K562 (cell line): ENCODE data around the gene SAMD4A.

ENCODE experiments used
- ELF1 ChIP-seq: fragments of 200-800 bp; sonication (Bioruptor generic); IDR thresholded peaks from 2 replicates; pipeline ENCODE4 v1.6.1; 2016; ENCODE audit warnings: missing genetic modification characterization, missing compliant biosample characterization
- HNRNPLL ChIP-seq: fragments of 200-400 bp; formaldehyde crosslinking; IDR thresholded peaks from 2 replicates; pipeline ENCODE4 v1.6.1; 2017; ENCODE audit warnings: low read length, low read depth, mild to moderate bottlenecking; ENCODE audit not compliant: poor library complexity, severe bottlenecking
- ZBTB8A ChIP-seq: fragments of 450-650 bp; IDR thresholded peaks from 2 replicates; pipeline ENCODE4 v1.6.1; 2018; ENCODE audit warnings: mild to moderate bottlenecking, moderate library complexity; ENCODE audit not compliant: partially characterized antibody
- TF ChIP-seq, protein P1 (sequence below): fragments of 250-450 bp; sonication (Bioruptor Pico); IDR thresholded peaks from 2 replicates; pipeline ENCODE4 v1.8.0; 2021; ENCODE audit warnings: borderline replicate concordance, mild to moderate bottlenecking, moderate library complexity; ENCODE audit not compliant: poor library complexity, severe bottlenecking

DNA sequence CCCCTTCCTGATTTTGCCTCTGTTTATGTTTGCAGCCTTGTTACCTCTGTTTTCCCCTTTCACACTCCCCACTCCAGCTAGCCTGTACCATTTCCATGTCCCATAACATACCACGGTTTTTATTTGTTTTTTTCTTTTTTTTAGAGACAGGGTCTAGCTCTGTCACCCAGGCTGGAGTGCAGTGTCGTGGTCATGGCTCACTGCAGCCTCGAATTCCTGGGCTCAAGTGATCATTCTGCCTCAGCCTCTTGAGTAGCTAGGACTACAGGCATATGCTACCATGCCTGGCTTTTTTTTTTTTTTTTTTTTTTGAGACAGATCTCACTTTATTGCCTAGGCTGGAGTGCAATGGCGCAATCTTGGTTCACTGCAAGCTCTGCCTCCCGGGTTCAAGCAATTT is 18.4 kb upstream of the SAMD4A start:
- TF ChIP-seq ELF1 (tag) (no peak), HNRNPLL (no peak), ZBTB8A (no peak)
- TF ChIP-seq, protein P1, sequence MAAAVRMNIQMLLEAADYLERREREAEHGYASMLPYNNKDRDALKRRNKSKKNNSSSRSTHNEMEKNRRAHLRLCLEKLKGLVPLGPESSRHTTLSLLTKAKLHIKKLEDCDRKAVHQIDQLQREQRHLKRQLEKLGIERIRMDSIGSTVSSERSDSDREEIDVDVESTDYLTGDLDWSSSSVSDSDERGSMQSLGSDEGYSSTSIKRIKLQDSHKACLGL (CRISPR knock-in tag): no peak
